ENCODE measurements around the gene CFB.
"Not testable (repeated sequence)": the region's sequence is repeated elsewhere in the genome, so short reads cannot be mapped to it uniquely, and the experiment has no call there.

Gene CFB

GRCh38 chr6:31906727-31907126, 39.2 kb upstream of the CFB start:
- not testable (repeated sequence) for H3K9me3 ChIP-seq (replicated peaks in 1 of 2; ENCODE audit: control insufficient read depth in 2 of 2, insufficient read depth in 1 of 2, low read depth in 1 of 2, low read length in 2 of 2); H3K14ac ChIP-seq (ENCODE audit: low read length)
- no CpG with 5 or more reads among the region's 8 CpGs for WGBS, 2 donors (ENCODE audit: extremely low coverage in 2 of 2, insufficient read length in 2 of 2, insufficient replicate concordance in 1 of 2)

DNA sequence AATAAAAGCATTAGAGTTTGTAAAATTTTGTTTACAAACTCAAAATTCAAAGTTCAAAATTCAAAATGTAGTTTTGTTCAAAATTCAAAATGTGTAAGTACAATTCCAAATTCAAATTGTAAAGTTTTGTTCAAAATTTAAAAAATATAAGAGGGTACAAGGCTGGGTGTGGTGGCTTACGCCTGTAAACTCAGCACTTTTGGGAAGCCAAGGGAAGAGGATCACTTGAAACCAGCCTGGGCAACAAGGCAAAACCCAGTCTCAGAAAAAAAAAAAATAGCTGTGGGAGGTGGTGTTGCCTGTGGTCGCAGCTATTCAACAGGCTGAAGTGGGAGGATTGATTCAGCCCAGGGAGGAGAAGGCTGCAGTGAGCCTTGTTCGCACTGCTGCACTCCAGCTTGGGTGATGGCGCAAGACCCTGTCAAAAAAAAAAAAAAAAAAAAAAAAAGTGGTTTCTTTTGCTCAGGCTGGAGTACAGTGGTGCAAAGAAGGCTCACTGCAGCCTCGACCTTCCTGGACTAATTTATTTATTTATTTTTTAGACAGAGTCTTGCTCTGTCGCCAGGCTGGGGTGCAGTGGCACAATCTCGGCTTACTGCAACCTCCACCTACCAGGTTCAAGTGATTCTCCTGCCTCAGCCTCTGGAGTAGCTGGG, 38.6 kb upstream of the CFB start:
- H2BK15ac ChIP-seq (ENCODE audit: low read length) = no peak overlapping the region
- H3K9ac ChIP-seq (ENCODE audit: low read depth, low read length, poor library complexity) = no peak overlapping the region
- H4K8ac ChIP-seq (ENCODE audit: low read depth, low read length) = no peak overlapping the region
- H2AFZ ChIP-seq (ENCODE audit: low read length) = no peak overlapping the region
- no peak overlapping the region for H2BK120ac ChIP-seq (ENCODE audit: low read depth, low read length)
- H3K36me3 ChIP-seq (replicated peaks in 1 of 2; ENCODE audit: control insufficient read depth in 2 of 2, insufficient read depth in 2 of 2, low read length in 2 of 2) = no peaks in the 10 kb centered on the region
- peak overlapping the region; percentile 4 for H3K4me2 ChIP-seq (ENCODE audit: insufficient read depth, low read length, poor library complexity, severe bottlenecking)
- WGBS, 2 donors (ENCODE audit: extremely low coverage in 2 of 2, insufficient read length in 2 of 2, insufficient replicate concordance in 1 of 2) = no CpG with 5 or more reads among the region's 7 CpGs
- H3K18ac ChIP-seq (ENCODE audit: low read length) = no peak overlapping the region
- no peak overlapping the region for H3K4me3 ChIP-seq (ENCODE audit: low read length in 2 of 2)
- no peak overlapping the region for H3K23ac ChIP-seq (ENCODE audit: low read depth, low read length, poor library complexity)
- H3K4me1 ChIP-seq (ENCODE audit: control insufficient read depth in 2 of 2, insufficient read depth in 1 of 2, low read depth in 1 of 2, low read length in 2 of 2) = peaks cover 11 to 12% of the 10 kb centered on the region in 2 donors
- H3K27ac ChIP-seq (replicated peaks; ENCODE audit: low read length) = no peak overlapping the region
- H2BK12ac ChIP-seq (ENCODE audit: low read length) = no peak overlapping the region
- no peak overlapping the region for H2BK5ac ChIP-seq (ENCODE audit: low read length)
- H3K4ac ChIP-seq (ENCODE audit: low read length) = no peak overlapping the region
- H3K79me1 ChIP-seq (ENCODE audit: low read depth, low read length) = no peaks in the 10 kb centered on the region
- no peak overlapping the region for H3K14ac ChIP-seq (ENCODE audit: low read length)
- H2AK5ac ChIP-seq (ENCODE audit: low read depth, low read length) = no peak overlapping the region
- no peak overlapping the region for H4K91ac ChIP-seq (ENCODE audit: low read depth, low read length, poor library complexity)
- no peaks in the 10 kb centered on the region for H3K9me3 ChIP-seq (replicated peaks in 1 of 2; ENCODE audit: control insufficient read depth in 2 of 2, insufficient read depth in 1 of 2, low read depth in 1 of 2, low read length in 2 of 2)
- no peak for DNase-seq (ENCODE audit: low spot score)
- peaks cover 0 to 3% (median 0%) of the 10 kb centered on the region in 3 experiments for H3K27me3 ChIP-seq (ENCODE audit: control insufficient read depth in 3 of 3, insufficient read depth in 3 of 3, low read depth in 1 of 3, low read length in 3 of 3)

More at GRCh38 chr6:31906727-31907126, 39.2 kb upstream of the CFB start:
- peaks cover 10 to 11% of the 10 kb centered on the region in 2 donors for H3K4me1 ChIP-seq (ENCODE audit: control insufficient read depth in 2 of 2, insufficient read depth in 1 of 2, low read depth in 1 of 2, low read length in 2 of 2)
- not testable (repeated sequence) for H3K23ac ChIP-seq (ENCODE audit: low read depth, low read length, poor library complexity); H3K4me2 ChIP-seq (ENCODE audit: insufficient read depth, low read length, poor library complexity, severe bottlenecking); H2BK12ac ChIP-seq (ENCODE audit: low read length); H3K36me3 ChIP-seq (replicated peaks in 1 of 2; ENCODE audit: control insufficient read depth in 2 of 2, insufficient read depth in 2 of 2, low read length in 2 of 2); H3K9ac ChIP-seq (ENCODE audit: low read depth, low read length, poor library complexity); H3K4me3 ChIP-seq (ENCODE audit: low read length in 2 of 2); DNase-seq (ENCODE audit: low spot score); H3K4ac ChIP-seq (ENCODE audit: low read length); H3K18ac ChIP-seq (ENCODE audit: low read length); H4K8ac ChIP-seq (ENCODE audit: low read depth, low read length); H2BK15ac ChIP-seq (ENCODE audit: low read length); H4K91ac ChIP-seq (ENCODE audit: low read depth, low read length, poor library complexity); H2AFZ ChIP-seq (ENCODE audit: low read length); H3K27me3 ChIP-seq (ENCODE audit: control insufficient read depth in 3 of 3, insufficient read depth in 3 of 3, low read depth in 1 of 3, low read length in 3 of 3); H2BK120ac ChIP-seq (ENCODE audit: low read depth, low read length); H3K27ac ChIP-seq (replicated peaks; ENCODE audit: low read length); H2BK5ac ChIP-seq (ENCODE audit: low read length); H2AK5ac ChIP-seq (ENCODE audit: low read depth, low read length); H3K79me1 ChIP-seq (ENCODE audit: low read depth, low read length)

DNA sequence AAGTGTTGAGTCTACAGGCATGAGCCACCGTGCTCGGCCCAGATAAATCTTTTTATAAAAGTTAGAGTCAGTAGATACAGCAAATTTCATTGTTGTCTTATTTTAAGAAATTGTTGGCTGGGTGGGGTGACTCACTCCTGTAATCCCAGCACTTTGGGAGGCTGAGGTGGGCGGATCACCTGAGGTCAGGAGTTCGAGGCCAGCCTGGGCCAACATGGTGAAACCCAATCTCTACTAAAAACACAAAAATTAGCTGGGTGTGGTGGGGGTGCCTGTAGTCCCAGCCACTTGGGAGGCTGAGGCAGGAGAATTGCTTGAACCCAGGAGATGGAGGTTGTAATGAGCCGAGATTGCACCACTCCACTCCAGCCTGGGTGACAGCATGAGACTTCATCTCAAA, 37.6 kb upstream of the CFB start:
- not testable (repeated sequence) for H2BK12ac ChIP-seq (ENCODE audit: low read length); H2AFZ ChIP-seq (ENCODE audit: low read length); H4K8ac ChIP-seq (ENCODE audit: low read depth, low read length); H3K18ac ChIP-seq (ENCODE audit: low read length); H3K4ac ChIP-seq (ENCODE audit: low read length); H3K9me3 ChIP-seq (replicated peaks in 1 of 2; ENCODE audit: control insufficient read depth in 2 of 2, insufficient read depth in 1 of 2, low read depth in 1 of 2, low read length in 2 of 2); H3K4me2 ChIP-seq (ENCODE audit: insufficient read depth, low read length, poor library complexity, severe bottlenecking); H3K4me3 ChIP-seq (ENCODE audit: low read length in 2 of 2); H3K9ac ChIP-seq (ENCODE audit: low read depth, low read length, poor library complexity); H3K79me1 ChIP-seq (ENCODE audit: low read depth, low read length); H2BK15ac ChIP-seq (ENCODE audit: low read length); H3K27ac ChIP-seq (replicated peaks; ENCODE audit: low read length); DNase-seq (ENCODE audit: low spot score); H3K4me1 ChIP-seq (ENCODE audit: control insufficient read depth in 2 of 2, insufficient read depth in 1 of 2, low read depth in 1 of 2, low read length in 2 of 2); H3K27me3 ChIP-seq (ENCODE audit: control insufficient read depth in 3 of 3, insufficient read depth in 3 of 3, low read depth in 1 of 3, low read length in 3 of 3); H2BK120ac ChIP-seq (ENCODE audit: low read depth, low read length); H4K91ac ChIP-seq (ENCODE audit: low read depth, low read length, poor library complexity); H3K36me3 ChIP-seq (replicated peaks in 1 of 2; ENCODE audit: control insufficient read depth in 2 of 2, insufficient read depth in 2 of 2, low read length in 2 of 2); H3K23ac ChIP-seq (ENCODE audit: low read depth, low read length, poor library complexity); H3K14ac ChIP-seq (ENCODE audit: low read length); H2BK5ac ChIP-seq (ENCODE audit: low read length); H2AK5ac ChIP-seq (ENCODE audit: low read depth, low read length)
- no CpG with 5 or more reads among the region's 5 CpGs for WGBS, 2 donors (ENCODE audit: extremely low coverage in 2 of 2, insufficient read length in 2 of 2, insufficient replicate concordance in 1 of 2)

DNA sequence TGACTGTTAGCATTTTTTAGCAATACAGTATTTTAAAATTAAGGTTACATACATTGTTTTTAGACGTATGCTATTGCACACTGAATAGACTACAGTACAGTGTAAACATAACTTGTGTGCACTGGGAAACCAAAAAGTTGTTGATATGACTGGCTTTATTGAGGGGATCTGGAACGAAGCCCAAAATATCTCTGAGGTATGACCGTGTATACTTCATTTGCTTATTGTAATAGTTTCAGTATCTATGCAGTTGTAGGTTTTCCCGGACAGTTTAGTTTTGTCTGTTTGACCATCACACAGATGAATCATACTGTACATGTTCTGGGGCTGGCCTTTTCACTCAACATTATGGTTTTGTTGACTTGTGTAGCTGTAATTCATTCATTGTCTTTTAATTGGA, 37.1 kb upstream of the CFB start:
- Histone ChIP-seq H3K14ac (ENCODE audit: low read length) (no peak overlapping the region), H4K8ac (ENCODE audit: low read depth, low read length) (no peak overlapping the region), H2BK15ac (ENCODE audit: low read length) (no peak overlapping the region), H3K9me3 (replicated peaks in 1 of 2; ENCODE audit: control insufficient read depth in 2 of 2, insufficient read depth in 1 of 2, low read depth in 1 of 2, low read length in 2 of 2) (no peaks in the 10 kb centered on the region), H3K18ac (ENCODE audit: low read length) (no peak overlapping the region), H3K9ac (ENCODE audit: low read depth, low read length, poor library complexity) (no peak overlapping the region), H3K23ac (ENCODE audit: low read depth, low read length, poor library complexity) (no peak overlapping the region), H3K79me1 (ENCODE audit: low read depth, low read length) (no peaks in the 10 kb centered on the region), H2BK12ac (ENCODE audit: low read length) (no peak overlapping the region), H3K36me3 (replicated peaks in 1 of 2; ENCODE audit: control insufficient read depth in 2 of 2, insufficient read depth in 2 of 2, low read length in 2 of 2) (no peaks in the 10 kb centered on the region), H3K4me2 (ENCODE audit: insufficient read depth, low read length, poor library complexity, severe bottlenecking) (no peak overlapping the region), H3K4me1 (ENCODE audit: control insufficient read depth in 2 of 2, insufficient read depth in 1 of 2, low read depth in 1 of 2, low read length in 2 of 2) (peaks cover 6 to 8% of the 10 kb centered on the region in 2 donors), H2AFZ (ENCODE audit: low read length) (no peak overlapping the region), H3K4ac (ENCODE audit: low read length) (no peak overlapping the region), H3K4me3 (ENCODE audit: low read length in 2 of 2) (no peak overlapping the region), H3K27ac (replicated peaks; ENCODE audit: low read length) (no peak overlapping the region), H2AK5ac (ENCODE audit: low read depth, low read length) (no peak overlapping the region), H2BK5ac (ENCODE audit: low read length) (no peak overlapping the region), H4K91ac (ENCODE audit: low read depth, low read length, poor library complexity) (no peak overlapping the region), H2BK120ac (ENCODE audit: low read depth, low read length) (no peak overlapping the region), H3K27me3 (ENCODE audit: control insufficient read depth in 3 of 3, insufficient read depth in 3 of 3, low read depth in 1 of 3, low read length in 3 of 3) (peaks cover 0 to 3% (median 0%) of the 10 kb centered on the region in 3 experiments)
- no peak for DNase-seq (ENCODE audit: low spot score)
- no CpG with 5 or more reads among the region's 4 CpGs for WGBS, 2 donors (ENCODE audit: extremely low coverage in 2 of 2, insufficient read length in 2 of 2, insufficient replicate concordance in 1 of 2)
